Left lung (tissue), 10 donors: ENCODE results near the gene GPC1. TPM values are rescaled to one million over a fixed set of nuclear protein-coding genes. Genes with fewer than 3 reads are reported as not detected.
A peak's percentile ranks its signal among the peaks of the same experiment; 100 is the strongest.

ENCODE experiments used
- ATAC-seq: fragments of 200-7000 bp; cut with Tn5 transposase; one replicate; pipeline ENCODE4 v1.9.1; 2020; ENCODE audit warnings: moderate library complexity
- DNase-seq, 4 donors: peaks; one replicate each; pipeline ENCODE4 v3.0.0-alpha.2; 2013 to 2020
- H3K27ac ChIP-seq, 2 donors: fragments of 200-600 bp; sonication (generic) in 1 of 2; one replicate each; pipeline versions ENCODE4 v1.5.0 to v1.8.0; 2020 to 2021
- H3K27me3 ChIP-seq, 2 donors: fragments of 200-600 bp; sonication (generic) in 1 of 2; one replicate each; pipeline versions ENCODE4 v1.5.0 to v1.8.0; 2020 to 2021
- H3K36me3 ChIP-seq, 2 donors: fragments of 200-600 bp; sonication (generic) in 1 of 2; one replicate each; pipeline versions ENCODE4 v1.5.0 to v1.8.0; 2020 to 2021
- H3K4me1 ChIP-seq, 2 donors: fragments of 200-600 bp; one replicate each; pipeline ENCODE4 v1.8.0; 2021
- H3K4me3 ChIP-seq, 2 donors: fragments of 200-600 bp; sonication (generic) in 1 of 2; one replicate each; pipeline versions ENCODE4 v1.5.0 to v1.8.0; 2020 to 2021; ENCODE audit warnings: mild to moderate bottlenecking in 1 of 2
- H3K9me3 ChIP-seq, 2 donors: fragments of 200-600 bp; sonication (generic) in 1 of 2; one replicate each; pipeline versions ENCODE4 v1.5.0 to v1.8.0; 2020 to 2021
- intact Hi-C, 2 donors: fragments of 100-400 bp; cut with DNase I; formaldehyde crosslinking; loops; one replicate each; pipeline versions ENCODE4 v1.11.2 to v1.14.2; 2022
- microRNA-seq, 2 donors: library from miRNA; unstranded; fragments of <30 nt; microRNA quantifications; one replicate each; pipeline ENCODE4, GENCODE V29; 2019
- polyA plus RNA-seq, 6 donors: library from polyadenylated mRNA; unstranded; fragments of 120-200 nt; gene quantifications; one replicate each; pipeline ENCODE4 v1.2.1, GENCODE V29; 2013; ENCODE audit not compliant: insufficient read length in 6 of 6
- total RNA-seq, 2 donors: library from RNA; stranded (reverse); fragmentation: NEBNext Ultra II Directional; extraction: Animal tissue kit (Norgen Biotek cat#: 25700); gene quantifications; one replicate each; pipeline ENCODE4 v1.2.1, GENCODE V29; 2021
- TF ChIP-seq, protein P1 (sequence below), 2 donors: fragments of 200-600 bp; sonication (generic) in 1 of 2; IDR thresholded peaks; one replicate each; pipeline versions ENCODE4 v1.5.0 to v1.8.0; 2021; ENCODE audit warnings: antibody characterized with exemption in 2 of 2
- donor health status: DM: no; HTN: yes; CAD: no.
- donor health status: DM: no; HTN: no; CAD: no.

Gene GPC1
- total and polyA plus RNA-seq, 8 donors = 24.6 to 63.4 (median 45.3) TPM

DNA sequence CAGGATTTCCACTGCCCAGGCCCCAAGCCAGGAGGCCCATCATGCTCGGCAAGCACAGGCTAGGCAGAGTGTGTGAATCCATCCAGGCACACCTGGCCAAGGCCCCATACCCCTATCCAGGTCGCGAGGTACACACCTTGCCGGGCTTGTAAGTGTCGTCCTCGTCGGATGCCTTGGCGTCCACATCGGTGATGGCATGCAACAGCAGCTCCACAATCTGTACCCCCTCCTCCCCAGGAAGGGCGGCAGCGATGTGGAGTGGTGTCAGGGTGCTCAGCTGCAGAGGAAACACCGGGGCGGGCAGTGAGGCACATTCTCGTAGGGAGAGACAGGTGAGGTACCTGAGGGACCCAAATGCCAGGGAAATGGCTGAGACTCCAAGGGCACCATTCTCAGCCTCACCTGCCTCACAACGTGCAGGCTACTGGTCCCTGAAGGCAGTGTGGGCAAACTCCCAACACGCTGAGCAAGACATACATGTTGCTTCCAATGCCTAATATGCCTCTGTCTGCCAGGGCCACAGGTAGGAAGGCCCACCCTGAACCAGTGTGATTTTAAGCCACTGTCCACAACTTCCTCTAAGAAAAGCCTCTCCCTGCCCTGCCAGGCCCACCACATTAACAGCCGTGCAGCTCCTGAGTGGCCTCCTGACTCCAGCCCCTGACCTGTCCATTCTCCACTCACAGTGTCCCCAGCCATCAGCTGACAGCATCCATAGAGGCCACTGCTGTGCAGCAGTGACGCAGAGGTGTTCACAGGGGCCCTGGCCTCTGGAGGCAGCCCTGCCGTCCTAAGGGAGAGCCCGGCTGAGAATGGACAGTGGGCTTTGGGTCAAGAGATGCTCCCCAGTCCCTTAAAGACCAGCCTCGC, 77.4 kb downstream of the GPC1 start:
- Histone ChIP-seq H3K27me3 (no peaks in the 10 kb centered on the region), H3K36me3 (peaks cover 0 to 17% of the 10 kb centered on the region in 2 donors), H3K4me3 (no peak overlapping the region), H3K9me3 (no peaks in the 10 kb centered on the region), H3K4me1 (peaks cover 0 to 11% of the 10 kb centered on the region in 2 donors), H3K27ac (no peak overlapping the region)
- ATAC-seq (no peak), DNase-seq (peak in 1 of 4 donors; percentile 66)
- intact Hi-C loops = no loop called here
- TF ChIP-seq, protein P1, sequence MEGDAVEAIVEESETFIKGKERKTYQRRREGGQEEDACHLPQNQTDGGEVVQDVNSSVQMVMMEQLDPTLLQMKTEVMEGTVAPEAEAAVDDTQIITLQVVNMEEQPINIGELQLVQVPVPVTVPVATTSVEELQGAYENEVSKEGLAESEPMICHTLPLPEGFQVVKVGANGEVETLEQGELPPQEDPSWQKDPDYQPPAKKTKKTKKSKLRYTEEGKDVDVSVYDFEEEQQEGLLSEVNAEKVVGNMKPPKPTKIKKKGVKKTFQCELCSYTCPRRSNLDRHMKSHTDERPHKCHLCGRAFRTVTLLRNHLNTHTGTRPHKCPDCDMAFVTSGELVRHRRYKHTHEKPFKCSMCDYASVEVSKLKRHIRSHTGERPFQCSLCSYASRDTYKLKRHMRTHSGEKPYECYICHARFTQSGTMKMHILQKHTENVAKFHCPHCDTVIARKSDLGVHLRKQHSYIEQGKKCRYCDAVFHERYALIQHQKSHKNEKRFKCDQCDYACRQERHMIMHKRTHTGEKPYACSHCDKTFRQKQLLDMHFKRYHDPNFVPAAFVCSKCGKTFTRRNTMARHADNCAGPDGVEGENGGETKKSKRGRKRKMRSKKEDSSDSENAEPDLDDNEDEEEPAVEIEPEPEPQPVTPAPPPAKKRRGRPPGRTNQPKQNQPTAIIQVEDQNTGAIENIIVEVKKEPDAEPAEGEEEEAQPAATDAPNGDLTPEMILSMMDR (IDR thresholded peaks at IDR 0.05) = no peak

- H3K36me3 ChIP-seq = peaks cover 0 to 17% of the 10 kb centered on the region in 2 donors
- peak; percentile 28 to 97 (median 78) for DNase-seq
- no peaks in the 10 kb centered on the region for H3K9me3 ChIP-seq
- H3K4me3 ChIP-seq = no peak overlapping the region
- peaks cover 0 to 11% of the 10 kb centered on the region in 2 donors for H3K4me1 ChIP-seq
- ATAC-seq = peak; percentile 99
- TF ChIP-seq, protein P1 (IDR thresholded peaks at IDR 0.05) = peak; percentile 76 to 94
- H3K27ac ChIP-seq = no peak overlapping the region
- intact Hi-C loops = no loop called here
- no peaks in the 10 kb centered on the region for H3K27me3 ChIP-seq
These were observed 78.3 kb downstream of the GPC1 start for GRCh38 chr2:240513549-240514287.

DNA sequence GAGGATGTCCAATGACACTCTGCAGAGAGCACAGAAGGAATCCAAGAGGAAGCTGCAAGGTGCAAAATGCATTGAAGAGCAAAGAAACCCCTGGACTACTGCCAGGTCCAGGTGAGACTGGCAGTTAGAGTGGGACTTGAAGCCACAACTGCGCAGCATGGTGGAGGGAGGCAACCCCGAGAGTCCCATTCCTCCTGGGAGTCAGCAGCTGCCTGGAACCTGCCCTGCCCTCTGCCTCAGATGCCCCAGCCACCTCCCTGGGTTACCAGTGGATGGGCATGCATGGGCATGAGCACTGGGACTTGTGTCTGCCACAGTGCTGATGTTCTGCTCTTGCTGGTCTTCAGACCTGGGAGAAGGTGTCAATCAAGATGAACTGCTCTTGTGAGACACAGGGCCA, 79.2 kb downstream of the GPC1 start:
- Histone ChIP-seq H3K27me3 (peaks cover 0 to 5% of the 10 kb centered on the region in 2 donors), H3K4me1 (peaks cover 0 to 15% of the 10 kb centered on the region in 2 donors), H3K36me3 (peaks cover 0 to 17% of the 10 kb centered on the region in 2 donors), H3K27ac (no peak overlapping the region), H3K4me3 (no peak overlapping the region), H3K9me3 (no peaks in the 10 kb centered on the region)
- DNase-seq = no peak
- TF ChIP-seq, protein P1 (IDR thresholded peaks at IDR 0.05) = no peak
- intact Hi-C loops = no loop called here
- no peak for ATAC-seq

DNA sequence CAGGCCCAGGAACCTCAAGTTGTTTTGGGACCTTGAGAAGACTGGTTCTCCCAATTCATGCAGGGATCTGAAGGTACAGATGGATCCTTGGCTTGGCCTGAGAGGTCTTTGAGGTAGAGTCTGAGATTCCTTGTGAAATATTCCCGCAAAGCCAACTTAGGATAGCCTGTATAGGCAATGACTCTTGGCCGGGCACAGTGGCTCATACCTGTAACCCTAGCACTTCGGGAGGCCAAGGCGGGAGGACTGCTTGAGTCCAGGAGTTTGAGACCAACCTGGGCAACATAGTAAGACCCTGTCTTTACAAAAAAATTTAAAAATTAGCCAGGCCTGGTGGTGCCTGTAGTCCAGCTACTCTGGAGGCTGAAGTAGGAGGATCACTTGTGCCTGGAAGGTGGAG, 81.9 kb downstream of the GPC1 start:
- H3K27me3 ChIP-seq = peaks cover 0 to 20% of the 10 kb centered on the region in 2 donors
- H3K9me3 ChIP-seq = peaks cover 0 to 4% of the 10 kb centered on the region in 2 donors
- H3K27ac ChIP-seq = no peak overlapping the region
- intact Hi-C loops = no loop called here
- peaks cover 0 to 23% of the 10 kb centered on the region in 2 donors for H3K4me1 ChIP-seq
- peaks cover 0 to 11% of the 10 kb centered on the region in 2 donors for H3K36me3 ChIP-seq
- no peak for DNase-seq
- no peak for ATAC-seq
- no peak overlapping the region for H3K4me3 ChIP-seq
- TF ChIP-seq, protein P1 (IDR thresholded peaks at IDR 0.05) = no peak

Small RNA genes within 50 kb of the gene (microRNA-seq; reads per million reads assigned to microRNA genes)
- 254 to 370 reads per million in 2 donors for gene MIR149

Other genes with a start within 250 kb of the GPC1 start
- 10 to 100 TPM; 11.8 to 20.1 TPM for gene ANKMY1, start 122.3 kb downstream of the GPC1 start, total RNA-seq
- 10 to 100 TPM; 11.8 to 17.4 (median 15.1) TPM for gene ANKMY1, start 122.3 kb downstream of the GPC1 start, polyA plus RNA-seq
- 1 to 10 TPM; 2.4 to 3.5 TPM for gene DUSP28, start 124.7 kb downstream of the GPC1 start, total RNA-seq
- gene DUSP28, start 124.7 kb downstream of the GPC1 start, polyA plus RNA-seq = 1 to 10 TPM; 4.5 to 7.6 (median 6.4) TPM
- 10 to 100 TPM; 89.3 to 99.2 TPM for gene RNPEPL1, start 132.8 kb downstream of the GPC1 start, total RNA-seq
- gene RNPEPL1, start 132.8 kb downstream of the GPC1 start, polyA plus RNA-seq = 10 to 100 TPM; 20.9 to 31.3 (median 26.6) TPM
- 10 to 100 TPM; 31.2 to 31.9 TPM for gene CAPN10, start 151.1 kb downstream of the GPC1 start, total RNA-seq
- 10 to 100 TPM; 20.8 to 36.6 (median 25.4) TPM for gene CAPN10, start 151.1 kb downstream of the GPC1 start, polyA plus RNA-seq
- gene GPR35, start 189.8 kb downstream of the GPC1 start, total RNA-seq = 1 to 10 TPM; 1.1 to 6.0 TPM
- 1 to 10 TPM; 1.5 to 3.6 (median 2.7) TPM for gene GPR35, start 189.8 kb downstream of the GPC1 start, polyA plus RNA-seq
- not detected for gene AQP12B, start 247.2 kb downstream of the GPC1 start, total RNA-seq
- gene AQP12B, start 247.2 kb downstream of the GPC1 start, polyA plus RNA-seq = under 1 TPM in 1 of 6 donors, not detected in 5; 0.14 TPM